DOHH2 (cell line): ENCODE measurements around the gene ITPR2.

ENCODE experiments used
- H3F3A ChIP-seq: fragments of 200-600 bp; sonication (generic), shearing (Covaris generic); 2 replicates; pipeline ENCODE4 v1.6.0; 2016; ENCODE audit warnings: antibody characterized with exemption, mild to moderate bottlenecking; ENCODE audit not compliant: control insufficient read depth, insufficient read depth
- H3K27ac ChIP-seq: fragments of 200-600 bp; sonication (generic); 2 replicates; pipeline ENCODE4 v1.5.1; 2014; ENCODE audit warnings: low read depth, mild to moderate bottlenecking, low read length, moderate library complexity
- H3K27me3 ChIP-seq: fragments of 200-600 bp; sonication (generic); 2 replicates; pipeline ENCODE4 v1.6.1; 2014; ENCODE audit warnings: mild to moderate bottlenecking, low read length, mixed read lengths; ENCODE audit not compliant: control insufficient read depth
- H3K36me3 ChIP-seq: fragments of 200-600 bp; sonication (generic); 2 replicates; pipeline ENCODE4 v1.6.1; 2014; ENCODE audit warnings: mild to moderate bottlenecking, low read length, moderate library complexity, mixed read lengths; ENCODE audit not compliant: control insufficient read depth
- H3K4me1 ChIP-seq: fragments of 200-600 bp; sonication (generic); 2 replicates; pipeline ENCODE4 v1.6.1; 2014; ENCODE audit warnings: mild to moderate bottlenecking, low read length, mixed read lengths; ENCODE audit not compliant: control insufficient read depth
- H3K4me2 ChIP-seq: fragments of 200-600 bp; sonication (generic); 2 replicates; pipeline ENCODE4 v1.6.0; 2014; ENCODE audit warnings: mild to moderate bottlenecking, low read length, moderate library complexity
- H3K4me3 ChIP-seq: fragments of 200-600 bp; sonication (generic); 2 replicates; pipeline ENCODE4 v1.5.1; 2014; ENCODE audit warnings: mild to moderate bottlenecking, low read length, mixed read lengths
- H3K79me2 ChIP-seq: fragments of 200-600 bp; sonication (generic); 2 replicates; pipeline ENCODE4 v1.6.1; 2014; ENCODE audit warnings: mild to moderate bottlenecking, low read length, mixed read lengths; ENCODE audit not compliant: control insufficient read depth
- H3K9me2 ChIP-seq: fragments of 200-600 bp; sonication (generic); replicated peaks from 2 replicates; pipeline ENCODE4 v1.6.1; 2014; ENCODE audit warnings: mild to moderate bottlenecking, low read length, mixed read lengths; ENCODE audit not compliant: control insufficient read depth
- H3K9me3 ChIP-seq: fragments of 200-600 bp; sonication (generic); 2 replicates; pipeline ENCODE4 v1.6.1; 2014; ENCODE audit warnings: antibody characterized with exemption, low read length, mixed read lengths; ENCODE audit not compliant: control insufficient read depth, insufficient read depth
- H4K20me1 ChIP-seq: fragments of 200-600 bp; sonication (generic); 2 replicates; pipeline ENCODE4 v1.6.0; 2014; ENCODE audit warnings: low read depth, mild to moderate bottlenecking, antibody characterized with exemption, low read length, moderate library complexity; ENCODE audit not compliant: control insufficient read depth, insufficient read depth
- CTCF ChIP-seq: fragments of 200-600 bp; sonication (generic); IDR thresholded peaks from one replicate; pipeline ENCODE4 v1.5.1; 2014; ENCODE audit warnings: antibody characterized with exemption, mild to moderate bottlenecking, low read depth, low read length; ENCODE audit not compliant: poor library complexity, severe bottlenecking
- EZH2phosphoT487 ChIP-seq: fragments of 200-600 bp; sonication (generic); IDR thresholded peaks from 2 replicates; pipeline ENCODE4 v1.6.1; 2017; ENCODE audit warnings: borderline replicate concordance, mild to moderate bottlenecking, antibody characterized with exemption, low read length, moderate library complexity, mixed read lengths

ITPR2 gene

GRCh38 chr12:26346736-26347135 is 486.3 kb downstream of the ITPR2 start:
- no peak overlapping the region for H3K4me3 ChIP-seq
- H3K27ac ChIP-seq: no peak overlapping the region
- no peaks in the 10 kb centered on the region for H3K27me3 ChIP-seq
- H3K9me2 ChIP-seq: no peaks in the 10 kb centered on the region
- H3F3A ChIP-seq: no peaks in the 10 kb centered on the region
- peaks cover 9% of the 10 kb centered on the region; the same call in 1 of the 2 replicates for H3K4me1 ChIP-seq
- TF ChIP-seq CTCF: no peak
- TF ChIP-seq EZH2phosphoT487: no peak
- no peaks in the 10 kb centered on the region for H3K36me3 ChIP-seq
- H4K20me1 ChIP-seq: no peaks in the 10 kb centered on the region
- no peaks in the 10 kb centered on the region for H3K9me3 ChIP-seq
- H3K79me2 ChIP-seq: no peaks in the 10 kb centered on the region
- no peak overlapping the region for H3K4me2 ChIP-seq

- no peaks in the 10 kb centered on the region for H3K79me2 ChIP-seq
- H3F3A ChIP-seq: no peaks in the 10 kb centered on the region
- H3K36me3 ChIP-seq: no peaks in the 10 kb centered on the region
- no peak overlapping the region for H3K4me2 ChIP-seq
- no peaks in the 10 kb centered on the region for H3K9me3 ChIP-seq
- no peak overlapping the region for H3K27ac ChIP-seq
- H3K9me2 ChIP-seq: no peaks in the 10 kb centered on the region
- peaks cover 19% of the 10 kb centered on the region for H3K4me1 ChIP-seq
- no peak overlapping the region for H3K4me3 ChIP-seq
- H3K27me3 ChIP-seq: no peaks in the 10 kb centered on the region
- H4K20me1 ChIP-seq: no peaks in the 10 kb centered on the region
- TF ChIP-seq EZH2phosphoT487 (no peak), CTCF (no peak)
These were observed 487.5 kb downstream of the ITPR2 start for GRCh38 chr12:26345471-26346003.

- H3K36me3 ChIP-seq: 0 out of 2 replicates have a peak, but pooled peaks cover 4% of the 10 kb centered on the region
- H4K20me1 ChIP-seq: no peaks in the 10 kb centered on the region
- no peaks in the 10 kb centered on the region for H3K79me2 ChIP-seq
- H3K4me2 ChIP-seq: no peak overlapping the region
- H3K27me3 ChIP-seq: no peaks in the 10 kb centered on the region
- no peaks in the 10 kb centered on the region for H3F3A ChIP-seq
- H3K27ac ChIP-seq: no peak overlapping the region
- peaks cover 22% of the 10 kb centered on the region for H3K4me1 ChIP-seq
- no peaks in the 10 kb centered on the region for H3K9me2 ChIP-seq
- no peak overlapping the region for H3K4me3 ChIP-seq
- TF ChIP-seq CTCF (no peak), EZH2phosphoT487 (no peak)
- H3K9me3 ChIP-seq: no peaks in the 10 kb centered on the region
These were observed 491.5 kb downstream of the ITPR2 start for GRCh38 chr12:26341491-26341890.
